Stimulated activated CD4-positive, alpha-beta T cell treated with anti-CD3 and anti-CD28 coated beads, Interleukin-12 subunit alpha, Interleukin-12 subunit beta, amount 100 ng/mL, for 48 hours (primary cell): ENCODE data around the gene C12orf57.
A peak's percentile ranks its signal among the peaks of the same experiment; 100 is the strongest.

ENCODE experiments used
- DNase-seq, 3 donors: peaks; one replicate each; pipeline ENCODE4 v3.0.0-alpha.2; 2020; ENCODE audit warnings: low read depth in 2 of 3, low spot score in 1 of 3

The C12orf57 gene

GRCh38 chr12:6963016-6963731, 19.4 kb downstream of the C12orf57 start:
- DNase-seq: no peak

GRCh38 chr12:6963791-6964413, 20.1 kb downstream of the C12orf57 start:
- no peak for DNase-seq

- no peak for DNase-seq
These were observed 20.8 kb downstream of the C12orf57 start for GRCh38 chr12:6964605-6965025.

GRCh38 chr12:6965026-6965661, 21.3 kb downstream of the C12orf57 start:
- DNase-seq: peak; percentile 73 to 91 (median 84)

GRCh38 chr12:6965714-6966113, 21.9 kb downstream of the C12orf57 start:
- no peak for DNase-seq

GRCh38 chr12:6966351-6966750, 22.5 kb downstream of the C12orf57 start:
- DNase-seq: no peak

- DNase-seq: no peak
These were observed 23.9 kb downstream of the C12orf57 start for GRCh38 chr12:6967651-6968100.

- no peak for DNase-seq
These were observed 24.6 kb downstream of the C12orf57 start for GRCh38 chr12:6968426-6968825.

GRCh38 chr12:6970096-6970527, 26.3 kb downstream of the C12orf57 start:
- no peak for DNase-seq

GRCh38 chr12:6974180-6974579, 30.4 kb downstream of the C12orf57 start:
- no peak for DNase-seq

GRCh38 chr12:6975297-6976032, 31.6 kb downstream of the C12orf57 start:
- DNase-seq: no peak

- DNase-seq: no peak
These were observed 33.8 kb downstream of the C12orf57 start for GRCh38 chr12:6977653-6978052.

GRCh38 chr12:6978188-6978587, 34.4 kb downstream of the C12orf57 start:
- no peak for DNase-seq

GRCh38 chr12:6978611-6979011, 34.8 kb downstream of the C12orf57 start:
- no peak for DNase-seq

GRCh38 chr12:6979021-6979420, 35.2 kb downstream of the C12orf57 start:
- no peak for DNase-seq

GRCh38 chr12:6979453-6979852, 35.6 kb downstream of the C12orf57 start:
- no peak for DNase-seq

- DNase-seq: no peak
These were observed 36.3 kb downstream of the C12orf57 start for GRCh38 chr12:6980075-6980474.

- DNase-seq: no peak
These were observed 36.9 kb downstream of the C12orf57 start for GRCh38 chr12:6980740-6981139.

GRCh38 chr12:6981152-6982052, 37.6 kb downstream of the C12orf57 start:
- no peak for DNase-seq

- no peak for DNase-seq
These were observed 38.7 kb downstream of the C12orf57 start for GRCh38 chr12:6982532-6982931.
